Prostate gland (tissue), 2 donors: ENCODE data around the gene NSMCE4A.

Source experiments
- CTCF ChIP-seq, 4 experiments: fragments of 200-600 bp in 2 of 4; fragments of 450-650 bp in 2 of 4; sonication (generic) in 2 of 4; IDR thresholded peaks; 1 replicate in 3 of 4; 2 replicates in 1 of 4; pipeline ENCODE4 v1.5.1; 2016 to 2019; ENCODE audit warnings: antibody characterized with exemption in 4 of 4, mild to moderate bottlenecking in 2 of 4, moderate library complexity in 2 of 4
- POLR2AphosphoS5 ChIP-seq: sonication (generic); formaldehyde crosslinking; IDR thresholded peaks from one replicate; pipeline ENCODE4 v1.6.1; 2017; ENCODE audit warnings: antibody characterized with exemption

- TF ChIP-seq CTCF (IDR thresholded peaks at IDR 0.05) (no peak), POLR2AphosphoS5 (no peak)
These were observed 9.0 kb downstream of the NSMCE4A start for GRCh38 chr10:121965996-121966395.
